ENCODE results near the gene HDAC11.
"Not testable (repeated sequence)": the region's sequence is repeated elsewhere in the genome, so short reads cannot be mapped to it uniquely, and the experiment has no call there.

HDAC11 gene

DNA sequence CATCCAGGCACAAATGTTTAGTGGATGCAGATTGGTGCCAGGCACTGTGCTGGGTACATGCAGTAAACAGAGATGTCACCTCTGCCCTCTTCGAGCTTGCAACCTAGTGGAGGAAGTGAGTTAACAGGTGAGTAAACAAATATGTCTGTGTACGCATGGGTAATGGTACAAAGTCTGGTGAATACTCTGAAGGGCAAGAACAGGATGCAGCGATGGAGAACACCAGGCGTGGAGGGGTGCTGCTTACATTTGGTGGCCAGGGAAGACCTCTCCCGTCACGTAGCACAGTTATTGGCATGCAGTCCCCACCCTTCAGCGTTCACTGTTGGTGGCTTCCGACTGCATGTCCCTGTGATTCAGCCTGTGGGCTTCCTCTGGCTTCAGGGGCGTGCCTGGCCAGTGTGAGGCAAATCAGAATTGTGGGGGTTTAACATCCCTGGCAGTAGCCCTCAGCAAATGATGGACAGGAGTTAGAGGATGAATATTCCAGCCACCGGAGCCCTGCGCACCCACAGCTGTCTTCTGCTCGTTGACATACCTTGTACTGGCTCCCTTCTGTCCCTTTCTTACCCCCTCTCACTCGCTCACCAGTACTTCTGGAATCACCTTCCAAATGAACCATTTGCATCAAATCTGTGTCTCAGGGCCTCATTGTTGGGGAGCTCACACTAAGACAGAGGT lies 9.1 kb upstream of the HDAC11 start:
- DNase-seq (ENCODE audit: low read depth): no peak

DNA sequence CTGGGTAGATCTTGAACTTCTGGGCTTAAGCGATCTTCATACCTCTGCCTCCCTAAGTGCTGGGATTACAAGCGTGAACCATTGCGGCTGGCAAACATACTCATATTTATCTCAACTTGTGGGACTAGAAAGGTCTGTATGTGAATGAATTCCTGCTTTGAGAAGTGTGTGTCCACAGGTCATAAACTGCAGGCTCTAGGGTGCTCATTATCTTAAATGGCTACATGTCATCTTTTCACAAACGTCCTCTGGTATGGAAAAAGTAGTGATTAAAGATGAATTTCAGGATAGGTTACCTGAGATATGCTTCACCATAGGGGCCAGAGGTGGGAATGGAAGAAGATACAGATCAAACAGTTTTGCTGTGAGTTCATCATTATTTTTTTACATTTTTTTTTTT lies 7.8 kb upstream of the HDAC11 start:
- no peak for DNase-seq (ENCODE audit: low read depth)

DNA sequence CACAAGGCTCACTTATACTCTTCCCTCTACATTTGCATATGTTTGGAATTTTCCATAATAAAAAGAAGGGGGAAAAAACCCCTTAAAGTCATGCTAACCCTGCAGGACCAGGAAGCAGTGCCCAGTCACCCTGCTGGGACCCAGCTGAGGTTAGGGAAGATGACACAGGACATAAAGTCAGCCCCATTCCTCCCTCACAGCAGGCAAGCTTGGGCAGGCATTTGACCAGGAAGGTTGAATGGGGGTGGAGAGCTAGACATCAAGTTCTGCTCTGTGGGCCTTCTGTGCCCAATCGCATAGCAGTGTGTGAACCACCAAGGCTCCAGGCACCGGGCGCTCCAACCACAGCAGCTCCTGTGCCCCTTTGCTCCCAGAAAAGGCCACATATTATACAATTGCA lies 7.1 kb upstream of the HDAC11 start:
- DNase-seq (ENCODE audit: low read depth): no peak

DNA sequence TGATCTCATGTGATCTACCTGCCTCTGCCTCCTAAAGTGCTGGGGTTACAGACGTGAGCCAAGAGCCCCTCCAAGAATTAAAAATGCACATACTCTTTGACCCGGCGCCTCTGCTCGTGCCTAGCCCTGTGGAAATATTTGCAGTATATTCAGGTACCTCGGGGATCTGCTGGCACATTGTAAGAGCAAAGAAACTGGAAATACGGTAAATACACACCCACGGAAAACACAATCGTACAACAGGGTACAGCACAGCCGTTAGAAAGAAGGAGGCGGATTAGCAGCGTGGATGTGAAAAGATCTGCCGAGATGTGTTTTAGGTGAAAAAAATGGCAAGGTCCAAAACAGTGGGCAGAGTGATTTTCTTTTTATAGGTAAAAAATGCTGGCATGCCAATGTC lies 6.1 kb upstream of the HDAC11 start:
- no peak for DNase-seq (ENCODE audit: low read depth)

DNA sequence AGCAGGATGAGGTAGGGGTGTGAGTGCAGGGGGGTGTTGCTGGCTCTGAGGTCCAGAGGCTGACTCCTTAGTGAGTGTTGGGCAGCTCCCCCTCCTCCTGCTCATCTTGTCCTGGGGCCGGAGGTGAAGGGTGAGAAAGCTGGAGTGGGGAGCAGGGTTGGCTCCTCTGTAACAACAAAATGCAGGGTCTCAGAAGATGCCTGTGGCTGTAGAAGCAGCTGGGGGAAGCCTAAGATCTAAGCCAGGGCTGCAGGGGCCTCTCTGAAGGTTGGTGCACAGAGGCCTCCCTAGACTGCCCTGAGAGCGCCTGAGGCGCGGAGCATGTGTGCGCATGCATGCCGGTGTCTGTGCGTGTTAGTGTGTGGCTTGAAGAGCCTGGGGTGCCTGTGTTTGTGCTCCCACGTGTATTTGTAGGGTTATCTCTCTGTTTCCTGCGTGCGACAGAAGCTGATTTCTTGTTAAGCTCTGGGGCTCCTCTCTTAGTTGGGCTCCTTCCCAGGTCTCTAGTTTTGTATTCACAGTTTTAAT lies 5.3 kb upstream of the HDAC11 start:
- no peak for DNase-seq (ENCODE audit: low read depth)

DNA sequence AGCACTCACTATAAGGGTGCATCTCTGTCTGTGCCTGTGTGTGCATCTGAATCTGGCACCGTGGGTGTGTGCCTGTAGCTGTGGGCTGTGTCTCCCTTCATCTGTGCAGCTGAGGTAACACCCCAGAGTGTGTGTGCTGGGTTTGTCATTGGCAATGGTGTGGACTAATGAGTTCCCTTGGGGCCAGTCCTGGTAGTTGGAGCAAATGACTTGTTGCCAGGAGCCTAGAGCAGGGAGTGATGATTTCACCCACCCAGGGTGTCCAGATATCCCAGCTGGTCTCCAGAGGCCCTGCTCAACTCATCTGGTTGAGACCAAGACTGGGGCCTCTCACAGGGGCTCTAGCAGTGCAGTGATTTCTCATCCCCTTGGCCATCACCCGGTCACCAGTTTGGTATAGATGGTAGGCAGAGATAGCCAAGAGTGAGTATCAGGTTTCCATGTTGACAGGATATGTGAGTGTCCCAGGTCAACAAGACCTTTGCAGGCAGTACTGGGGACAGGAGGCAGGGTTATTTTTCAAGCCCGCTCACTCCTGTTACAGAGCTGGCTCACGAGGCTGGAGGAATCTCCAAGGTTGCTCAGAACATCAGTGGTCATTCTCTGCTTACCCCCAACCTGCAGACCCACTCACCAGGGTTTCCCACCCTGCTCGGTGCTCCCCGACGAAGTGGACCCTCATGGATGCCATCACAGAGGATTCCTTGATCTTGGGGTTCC lies 4.1 kb upstream of the HDAC11 start:
- no peak for DNase-seq (ENCODE audit: low read depth)

DNA sequence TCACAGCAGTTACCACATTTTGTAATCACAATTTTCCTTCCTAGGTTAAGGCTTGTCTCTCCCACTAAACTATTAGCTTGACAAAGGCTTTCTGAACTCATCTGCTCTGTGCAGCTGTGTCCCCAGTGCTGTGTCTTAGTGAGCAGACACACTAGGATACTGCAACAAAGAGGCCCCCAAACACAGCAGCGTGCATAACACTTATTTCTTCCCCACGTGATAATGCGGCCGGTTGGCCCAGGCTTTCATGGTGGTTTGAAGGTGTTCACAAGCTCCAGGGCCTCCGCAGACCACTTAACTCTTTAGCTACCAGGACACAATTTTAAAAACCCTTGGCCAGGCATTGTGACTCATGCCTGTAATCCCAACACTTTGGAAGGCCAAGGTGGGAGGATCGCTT lies 2.2 kb upstream of the HDAC11 start:
- DNase-seq (ENCODE audit: low read depth): no peak

DNA sequence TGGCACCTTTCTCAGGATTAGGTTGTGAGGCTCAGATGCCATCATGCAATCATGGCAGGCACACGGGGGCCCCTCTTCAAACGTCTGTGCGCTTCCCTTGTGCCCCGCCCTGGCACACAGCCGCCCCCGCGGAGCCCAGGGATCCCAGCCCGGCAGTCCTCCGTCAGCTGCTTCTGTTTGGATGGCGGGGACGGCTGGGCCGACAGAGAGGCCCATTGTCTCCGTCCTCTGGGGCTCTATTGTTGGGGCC lies 849 bp upstream of the HDAC11 start:
- peak; percentile 21 for DNase-seq (ENCODE audit: low read depth)

DNA sequence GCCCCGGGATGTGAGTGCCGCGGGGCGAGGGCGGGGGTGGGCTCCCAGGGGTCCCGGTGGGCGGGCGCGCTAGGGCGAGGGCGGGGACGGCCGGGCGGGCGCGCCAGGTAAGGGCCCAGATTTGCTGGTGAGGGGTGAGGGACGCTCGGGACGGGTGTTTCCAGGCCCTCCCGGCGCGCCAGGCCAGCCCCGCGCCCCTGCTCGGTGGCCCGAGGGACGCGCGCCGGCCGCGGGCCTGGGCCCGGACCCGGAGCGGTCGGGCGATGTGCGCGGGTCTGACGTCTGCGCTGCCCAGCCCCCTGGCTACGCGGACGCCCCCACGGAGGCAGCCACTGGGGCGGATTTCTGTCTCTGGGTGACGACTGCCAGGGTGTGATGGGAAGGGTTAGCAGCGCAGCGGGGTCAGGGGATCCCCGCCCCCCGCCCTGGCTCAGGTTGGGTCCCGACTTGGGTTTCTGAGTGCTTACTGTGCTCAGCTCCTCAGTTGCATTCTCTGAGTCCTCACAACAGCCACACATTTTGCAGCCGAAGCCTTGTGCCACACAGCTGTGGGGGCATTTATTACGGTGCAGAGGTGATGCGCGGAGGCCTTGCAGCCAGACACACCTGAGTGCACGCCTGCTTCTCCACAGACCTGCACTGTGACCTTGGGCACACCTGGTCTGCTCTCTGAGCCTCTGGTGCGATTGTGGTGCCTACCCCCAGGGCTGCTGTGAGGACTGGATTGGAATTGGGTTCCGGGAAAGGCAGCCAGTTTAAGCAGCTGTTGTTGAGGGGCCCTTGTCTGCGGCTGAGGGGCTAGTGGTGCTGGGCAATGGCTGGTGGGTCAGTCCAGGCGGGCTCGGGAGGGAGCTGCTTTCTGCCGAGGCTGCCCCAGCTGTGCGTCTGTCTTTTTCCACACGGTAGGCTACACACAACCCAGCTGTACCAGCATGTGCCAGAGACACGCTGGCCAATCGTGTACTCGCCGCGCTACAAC lies 523 bp downstream of the HDAC11 start:
- DNase-seq (ENCODE audit: low read depth): no peak

DNA sequence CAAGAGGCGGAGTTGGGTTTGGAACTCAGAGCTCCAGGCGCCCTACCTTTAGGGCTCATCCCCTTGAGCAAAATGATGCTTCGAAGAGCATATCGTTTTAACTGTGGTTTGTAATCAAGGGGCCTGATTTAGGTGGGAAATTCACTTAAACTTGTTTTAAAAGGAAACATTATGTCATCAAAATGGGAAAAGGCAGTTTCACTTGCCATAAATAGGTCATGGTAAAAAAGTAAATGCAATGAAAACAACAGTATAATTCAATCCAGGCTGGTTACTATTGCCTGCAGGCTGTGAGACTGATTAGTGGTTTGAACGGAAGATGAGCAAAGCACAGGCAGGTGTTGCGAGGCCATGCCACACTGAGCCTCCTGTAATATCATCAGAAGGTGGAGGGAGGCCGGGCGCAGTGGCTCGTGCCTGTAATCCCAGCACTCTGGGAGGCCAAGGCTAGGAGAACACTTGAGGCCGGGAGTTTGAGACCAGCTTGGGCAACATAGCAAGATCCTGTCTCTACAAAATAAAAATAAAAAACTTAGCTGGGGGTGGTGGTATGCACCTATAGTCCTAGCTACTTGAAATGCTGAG lies 2.1 kb downstream of the HDAC11 start:
- DNase-seq (ENCODE audit: low read depth): no peak

DNA sequence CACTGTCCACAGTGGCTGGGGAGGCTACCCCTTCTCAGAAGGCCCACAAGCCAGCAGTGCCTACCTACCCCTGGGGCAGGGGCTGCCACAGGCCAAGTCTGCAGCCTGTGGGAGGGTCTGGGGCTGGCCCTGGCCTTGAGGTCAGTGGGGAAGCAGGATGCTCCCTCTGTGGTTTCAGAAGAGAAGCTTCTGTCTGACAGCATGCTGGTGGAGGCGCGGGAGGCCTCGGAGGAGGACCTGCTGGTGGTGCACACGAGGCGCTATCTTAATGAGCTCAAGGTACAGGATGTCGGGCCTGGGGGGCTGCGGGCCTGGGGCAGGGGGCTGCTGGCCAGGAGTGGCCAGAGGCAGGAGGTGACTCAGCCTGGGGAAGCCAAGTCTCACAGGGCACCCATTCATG lies 3.2 kb downstream of the HDAC11 start:
- no peak for DNase-seq (ENCODE audit: low read depth)

DNA sequence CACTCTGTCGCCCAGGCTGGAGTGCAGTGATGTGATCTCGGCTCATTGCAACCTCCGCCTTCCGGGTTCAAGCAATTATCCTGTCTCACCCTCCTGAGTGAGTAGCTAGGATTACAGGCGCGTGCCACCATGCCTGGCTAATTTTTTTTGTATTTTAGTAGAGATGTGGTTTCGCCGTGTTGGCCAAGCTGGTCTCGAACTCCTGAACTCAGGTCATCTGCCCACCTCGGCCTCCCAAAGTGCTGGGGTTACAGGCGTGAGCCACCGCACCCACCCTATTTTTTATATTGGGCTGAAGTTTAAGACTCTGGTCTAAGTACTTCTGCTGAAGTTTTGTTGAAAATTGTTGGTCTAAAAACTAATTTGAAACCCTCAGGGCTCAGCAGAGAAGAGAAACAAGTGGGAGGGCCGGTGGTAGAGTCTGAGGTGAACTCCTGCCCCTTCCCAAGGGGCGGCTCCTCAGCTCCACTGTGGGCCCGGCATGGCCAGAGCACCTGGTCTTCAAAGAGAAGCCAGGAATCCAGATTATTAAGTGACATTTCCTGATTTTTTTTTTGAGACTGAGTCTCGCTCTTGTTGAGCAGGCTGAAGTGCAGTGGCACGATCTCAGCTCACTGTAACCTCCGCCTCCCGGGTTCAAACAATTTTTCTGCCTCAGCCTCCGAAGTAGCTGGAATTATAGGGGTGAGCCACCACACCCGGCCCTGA lies 4.0 kb downstream of the HDAC11 start:
- no peak for DNase-seq (ENCODE audit: low read depth)

DNA sequence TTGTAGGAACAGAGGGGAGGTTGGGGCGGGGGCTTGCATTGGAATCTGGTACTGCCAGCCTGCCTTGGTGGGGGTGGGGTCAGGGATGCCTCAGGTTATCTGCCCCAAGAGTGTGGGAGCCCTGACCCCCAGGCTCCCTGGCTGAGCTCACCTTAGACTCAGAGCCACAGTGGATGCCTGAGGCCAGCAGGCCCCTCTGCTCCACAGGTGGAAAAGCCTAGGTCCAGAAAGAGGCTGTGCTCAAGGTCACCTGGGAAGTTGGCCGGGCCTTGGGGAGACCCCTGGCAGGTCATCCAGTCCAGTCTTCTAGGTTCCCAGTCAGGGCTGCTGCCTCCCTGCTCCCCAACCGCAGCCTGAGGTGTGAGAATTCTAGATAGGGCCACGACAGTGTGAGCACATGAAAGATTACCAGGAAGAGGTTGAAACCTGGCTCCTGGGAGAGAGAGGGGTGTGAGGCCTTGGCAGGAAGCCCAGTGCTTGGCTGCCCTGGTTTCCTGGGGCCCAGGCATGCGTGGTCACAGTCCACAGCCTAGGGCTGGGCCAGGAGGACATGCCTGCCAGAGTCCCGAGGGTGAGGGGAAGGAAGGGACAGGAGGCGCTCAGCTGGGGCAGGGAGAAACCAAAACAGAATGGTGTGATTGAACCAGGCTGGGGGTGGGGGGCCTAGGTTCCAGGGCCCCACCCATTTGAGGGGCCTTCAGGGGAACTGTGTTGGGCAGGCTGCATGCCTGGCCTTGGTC lies 4.9 kb downstream of the HDAC11 start:
- DNase-seq (ENCODE audit: low read depth): peak; percentile 21

DNA sequence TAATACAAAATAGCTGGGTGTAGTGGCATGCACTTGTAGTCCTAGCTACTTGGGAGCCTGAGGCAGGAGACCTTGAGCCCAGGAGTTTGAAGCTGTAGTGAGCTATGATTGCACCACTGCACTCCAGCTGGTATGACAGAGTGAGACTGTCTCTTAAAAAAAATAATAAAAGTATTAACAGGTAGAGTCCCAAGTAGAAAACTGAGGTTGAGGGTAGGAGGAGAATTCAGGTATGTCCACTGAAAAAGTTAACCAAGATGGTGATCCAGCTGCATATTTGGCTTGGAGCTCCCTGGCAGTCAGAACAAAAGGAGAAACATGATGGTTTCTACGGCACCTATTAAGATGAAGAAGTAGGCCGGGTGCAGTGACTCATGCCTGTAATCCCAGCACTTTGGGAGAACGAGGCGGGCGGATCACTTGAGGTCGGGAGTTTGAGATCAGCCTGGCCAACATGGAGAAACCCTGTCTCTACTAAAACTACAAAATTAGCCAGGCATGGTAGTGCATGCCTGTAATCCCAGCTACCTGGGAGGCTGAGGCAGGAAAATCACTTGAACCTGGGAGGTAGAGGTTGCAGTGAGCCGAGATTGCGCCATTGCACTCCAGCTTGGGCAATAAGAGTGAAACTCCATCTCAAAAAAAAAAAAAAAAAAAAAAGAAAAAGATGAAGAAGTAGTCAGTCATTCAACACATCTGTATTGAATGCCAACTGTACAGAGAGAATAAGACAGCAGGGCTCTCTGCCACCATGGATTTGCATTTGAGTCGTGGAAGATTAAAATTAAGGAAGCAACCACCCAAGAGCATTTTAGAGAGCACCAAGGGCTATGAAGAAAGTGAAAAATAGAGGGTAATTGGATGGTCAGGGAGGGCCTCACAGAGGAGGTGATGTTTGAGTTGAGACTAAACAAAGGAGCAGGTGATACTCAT lies 5.8 kb downstream of the HDAC11 start:
- DNase-seq (ENCODE audit: low read depth): not testable (repeated sequence)

DNA sequence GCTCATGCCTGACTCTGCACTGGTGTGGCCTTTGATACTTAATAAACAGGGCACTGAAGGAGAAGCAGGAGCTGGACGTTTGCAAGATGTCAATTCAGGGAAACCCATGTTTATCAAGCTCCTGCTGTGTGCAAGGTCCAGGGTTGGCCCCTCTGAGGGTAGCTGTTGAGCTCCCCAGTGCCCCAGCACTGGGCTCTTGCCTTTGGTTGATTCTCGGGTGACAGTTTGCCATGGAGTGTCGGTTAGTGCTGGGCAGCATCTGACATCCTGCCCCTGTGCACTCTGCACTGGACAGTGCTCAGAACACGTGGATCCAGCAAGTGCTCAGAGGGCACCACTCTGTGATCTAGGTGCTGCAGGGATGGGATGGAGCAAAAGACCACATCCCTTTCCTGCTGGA lies 7.3 kb downstream of the HDAC11 start:
- no peak for DNase-seq (ENCODE audit: low read depth)

DNA sequence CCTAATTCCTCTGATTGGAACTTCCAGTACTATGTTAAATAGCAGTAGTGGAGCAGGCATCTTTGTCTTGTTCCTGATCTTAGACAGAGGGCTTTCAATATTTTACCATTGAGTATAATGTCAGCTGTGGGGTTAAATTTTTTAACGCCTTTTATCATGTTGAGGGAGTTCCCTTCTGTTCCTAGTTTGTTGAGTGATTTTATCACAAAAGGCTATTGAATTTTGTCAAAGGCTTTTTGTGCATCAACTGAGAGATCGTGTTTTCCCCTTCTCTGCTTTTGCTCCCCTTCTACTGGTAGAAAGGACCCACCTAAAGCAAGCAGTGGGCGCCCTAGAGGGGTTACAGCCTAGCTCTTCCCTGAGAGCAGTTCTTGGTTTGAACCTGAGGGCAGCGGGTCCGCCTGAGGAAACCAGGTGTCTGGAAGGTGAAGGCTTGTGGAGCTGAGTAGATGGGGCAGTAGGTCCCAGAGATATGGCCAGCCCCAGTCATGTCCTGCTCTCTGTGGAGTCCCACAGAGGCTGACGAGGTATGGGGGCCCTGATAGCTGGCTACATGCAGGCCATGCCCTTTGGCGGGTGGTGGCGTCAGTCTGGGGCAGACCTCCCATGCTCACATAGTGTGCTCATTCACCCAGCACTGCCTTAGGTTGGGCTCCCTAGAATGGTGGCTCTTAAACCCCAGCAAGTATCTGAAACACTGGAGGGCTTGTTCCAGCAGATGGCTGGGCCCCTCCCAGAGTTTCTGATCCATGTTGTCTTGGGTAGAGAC lies 11.3 kb downstream of the HDAC11 start:
- no peak for DNase-seq (ENCODE audit: low read depth)

DNA sequence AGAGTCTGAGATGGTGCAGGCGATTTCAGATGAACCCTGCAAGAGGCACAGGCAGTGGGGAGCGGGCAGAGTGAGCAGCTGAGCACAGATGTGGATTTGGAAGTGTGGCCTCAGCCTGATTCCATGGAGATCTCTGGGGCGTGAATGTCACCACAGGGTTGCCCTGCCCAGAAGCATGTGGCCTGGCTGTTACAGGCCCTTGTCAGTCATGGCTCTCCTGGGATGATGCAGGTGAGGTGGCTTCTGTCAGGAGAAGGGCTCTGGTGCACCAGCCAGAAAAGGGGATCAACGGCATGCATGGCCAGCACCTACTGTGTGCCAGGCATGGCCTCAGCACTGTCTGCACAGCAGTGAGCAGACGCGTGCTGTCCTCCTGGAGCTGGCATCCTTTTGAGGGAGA lies 11.9 kb downstream of the HDAC11 start:
- no peak for DNase-seq (ENCODE audit: low read depth)

DNA sequence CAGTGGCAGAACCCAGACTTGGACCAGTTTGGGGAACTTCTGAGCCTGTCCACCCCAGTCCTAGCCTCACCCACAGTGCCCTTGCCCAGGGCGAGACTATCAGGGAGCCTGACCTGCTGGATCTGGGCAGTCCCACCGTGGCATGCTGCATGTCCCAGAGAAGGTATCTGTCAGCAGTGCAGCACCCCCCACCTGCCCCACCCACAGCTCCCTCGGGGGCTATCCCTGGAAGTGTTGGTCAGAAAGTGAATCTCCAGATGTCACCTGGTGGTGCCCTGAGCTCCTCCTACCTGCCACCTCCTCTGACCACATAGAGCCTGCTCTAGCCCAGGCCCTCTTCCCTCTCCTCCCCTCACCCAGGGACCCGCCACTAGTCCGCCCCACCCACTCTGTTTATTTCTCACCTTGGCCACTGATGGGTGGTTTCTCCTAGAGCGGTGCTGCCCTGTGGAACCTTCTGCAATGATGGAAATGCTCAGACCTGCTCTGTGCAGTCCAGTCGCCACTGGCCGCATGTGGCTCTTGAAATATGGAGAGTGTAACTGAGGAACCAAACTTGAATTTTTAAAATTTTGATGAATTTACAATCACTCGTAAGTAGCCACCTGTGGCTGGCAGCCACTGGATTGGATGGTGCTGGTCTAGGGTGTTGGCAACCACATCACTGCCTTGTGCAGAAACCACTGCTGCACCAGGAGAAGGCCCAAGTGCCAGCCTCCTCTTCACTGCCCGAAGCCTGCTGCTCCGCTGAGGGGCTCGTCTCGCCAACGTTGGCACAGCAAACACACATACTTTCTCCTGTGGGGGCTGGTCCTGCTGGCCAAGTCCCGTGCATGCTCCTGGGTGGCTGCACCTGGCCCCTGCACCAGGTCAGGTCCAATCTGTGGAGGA lies 13.1 kb downstream of the HDAC11 start:
- no peak for DNase-seq (ENCODE audit: low read depth)
